K562 (cell line): ENCODE measurements around the gene GABPB1. TPM values are rescaled to one million over a fixed set of nuclear protein-coding genes. Genes with fewer than 3 reads are reported as not detected.

Experiments used
- CLOCK ChIP-seq: fragments of 250-450 bp; sonication (Bioruptor Pico); IDR thresholded peaks from 2 replicates; pipeline ENCODE4 v1.4.0; 2020; ENCODE audit warnings: mild to moderate bottlenecking, moderate library complexity, borderline replicate concordance
- ETV6 ChIP-seq, 3 experiments: fragments of 150-350 bp in 1 of 3; sonication (generic) in 1 of 3; formaldehyde crosslinking in 1 of 3; IDR thresholded peaks; 2 replicates each; pipeline versions ENCODE4 v1.6.1 to v1.8.0; 2014 to 2022; ENCODE audit warnings: borderline replicate concordance in 2 of 3, low read depth in 2 of 3, antibody characterized with exemption in 1 of 3, low read length in 1 of 3, mild to moderate bottlenecking in 1 of 3, missing genetic modification reagents in 1 of 3
- HMG20A ChIP-seq: fragments of 450-650 bp; formaldehyde crosslinking; conservative IDR thresholded peaks from 2 replicates; pipeline ENCODE4 v1.4.0; 2020; ENCODE audit warnings: mild to moderate bottlenecking, mixed read lengths
- HNRNPH1 ChIP-seq: fragments of 200-400 bp; formaldehyde crosslinking; optimal IDR thresholded peaks from 2 replicates; pipeline ENCODE3; 2017; ENCODE audit warnings: low read depth, mild to moderate bottlenecking, low read length, moderate library complexity
- MAX ChIP-seq: sonication (generic); formaldehyde crosslinking; IDR thresholded peaks from 2 replicates; pipeline ENCODE4 v1.9.0; 2022; ENCODE audit warnings: mild to moderate bottlenecking, missing genetic modification reagents
- MGA ChIP-seq: fragments of 450-650 bp; IDR thresholded peaks from 2 replicates; pipeline ENCODE4 v1.6.1; 2016; ENCODE audit warnings: mild to moderate bottlenecking, moderate library complexity
- polyA plus RNA-seq, 8 experiments: library from polyadenylated mRNA; depleted of rRNA in 4 of 8; stranded (reverse) in 5 of 8; unstranded in 3 of 8; fragments of >200 nt; fragmentation: Nextera tagmentation in 2 of 8; fragmentation: Illumina TruSeq in 1 of 8; extraction: Ambion mirVana in 2 of 8; extraction: Trizol in 1 of 8; gene quantifications; 2 replicates each; pipeline versions ENCODE4 v1.2.1 to v1.2.3, GENCODE V29; 2011 to 2014; ENCODE audit warnings: inconsistent platforms in 1 of 8, missing spikeins in 1 of 8
- total RNA-seq, 7 experiments: library from RNA; depleted of rRNA in 6 of 7; stranded (reverse); fragments of >200 nt in 6 of 7; fragmentation: Illumina TruSeq in 2 of 7; extraction: Trizol in 2 of 7; gene quantifications; 2 replicates each; pipeline versions ENCODE4 v1.2.1 to v1.2.3, GENCODE V29; 2011 to 2021; ENCODE audit warnings: low replicate concordance in 1 of 7

The GABPB1 gene
- total and polyA plus RNA-seq, 9 of the 15 experiments (the other 6 are each of a cell fraction or from before 2014, with no cell fraction given): 11.8 to 42.3 (median 33.2) TPM

- TF ChIP-seq CLOCK (CRISPR knock-in tag) (no peak), HNRNPH1 (no peak), ETV6 (IDR thresholded peaks at IDR 0.05; ENCODE audit: borderline replicate concordance in 1 of 2, low read depth in 2 of 2, low read length in 1 of 2) (peak; percentile 73 to 78; a peak in 3 of 4 replicates), ETV6 (CRISPR knock-in tag; IDR thresholded peaks at IDR 0.05; ENCODE audit: borderline replicate concordance) (no peak), MGA (peak; percentile 96), HMG20A (CRISPR knock-in tag) (no peak), MAX (CRISPR knock-in tag) (peak; percentile 98)
These were observed at the start of gene GABPB1 (continued) for GRCh38 chr15:50354838-50355618.
